GM12878 (cell line): Measurements from ENCODE around the gene FGGY. TPM values are rescaled to one million over a fixed set of nuclear protein-coding genes. Genes with fewer than 3 reads are reported as not detected.

Experiments used
- BACH1 ChIP-seq: fragments of 450-650 bp; IDR thresholded peaks from 2 replicates; pipeline ENCODE4 v1.6.1; 2017; ENCODE audit warnings: mild to moderate bottlenecking, borderline replicate concordance
- CEBPB ChIP-seq, 2 experiments: fragments of 150-350 bp in 1 of 2; IDR thresholded peaks; 2 replicates each; pipeline ENCODE4 v1.6.1; 2012 to 2014; ENCODE audit warnings: low read depth in 2 of 2, low read length in 2 of 2, borderline replicate concordance in 1 of 2, inconsistent platforms in 1 of 2
- DPF2 ChIP-seq: fragments of 450-650 bp; IDR thresholded peaks from 2 replicates; pipeline ENCODE4 v1.6.1; 2017; ENCODE audit warnings: mild to moderate bottlenecking
- HDAC2 ChIP-seq: fragments of 200-600 bp; sonication (generic); IDR thresholded peaks from 2 replicates; pipeline ENCODE4 v1.6.1; 2017
- PAX8 ChIP-seq: fragments of 450-650 bp; IDR thresholded peaks from 2 replicates; pipeline ENCODE4 v1.6.1; 2017; ENCODE audit warnings: mild to moderate bottlenecking, moderate library complexity
- RUNX3 ChIP-seq: IDR thresholded peaks from 2 replicates; pipeline ENCODE4 v1.6.1; 2012; ENCODE audit warnings: low read length, inconsistent platforms
- TCF3 ChIP-seq: IDR thresholded peaks from 2 replicates; pipeline ENCODE4 v1.6.1; 2012; ENCODE audit warnings: low read depth, mild to moderate bottlenecking, low read length, borderline replicate concordance; ENCODE audit not compliant: insufficient read depth
- YBX1 ChIP-seq: fragments of 450-650 bp; IDR thresholded peaks from 2 replicates; pipeline ENCODE4 v1.6.1; 2016; ENCODE audit warnings: antibody characterized with exemption
- polyA plus RNA-seq, 11 experiments: library from polyadenylated mRNA; depleted of rRNA in 4 of 11; unstranded in 6 of 11; stranded (reverse) in 5 of 11; fragments of >200 nt; fragmentation: Nextera tagmentation in 4 of 11; fragmentation: Illumina TruSeq in 1 of 11; extraction: Ambion mirVana in 4 of 11; extraction: Trizol in 1 of 11; gene quantifications; 1 replicate in 1 of 11; 2 replicates in 10 of 11; pipeline versions ENCODE4 v1.2.1 to v1.2.3, GENCODE V29; 2011 to 2016; ENCODE audit warnings: inconsistent platforms in 2 of 11, missing spikeins in 2 of 11, low read depth in 1 of 11
- total RNA-seq, 4 experiments: library from RNA; depleted of rRNA in 3 of 4; stranded (reverse); fragments of >200 nt in 3 of 4; fragmentation: Illumina TruSeq in 1 of 4; extraction: Trizol in 1 of 4; gene quantifications; 2 replicates each; pipeline versions ENCODE4 v1.2.1 to v1.2.3, GENCODE V29; 2013 to 2021
- TF ChIP-seq, protein P1 (sequence below): fragments of 450-650 bp; formaldehyde crosslinking; IDR thresholded peaks from 2 replicates; pipeline ENCODE4 v1.4.0; 2022; ENCODE audit warnings: mild to moderate bottlenecking, moderate library complexity
- TF ChIP-seq, protein P2 (sequence below): fragments of 150-350 bp; IDR thresholded peaks from 2 replicates; pipeline ENCODE4 v1.6.1; 2014; ENCODE audit warnings: mild to moderate bottlenecking, low read depth, low read length
- TF ChIP-seq, protein P3 (sequence below): fragments of 450-650 bp; conservative IDR thresholded peaks from 2 replicates; pipeline ENCODE4 v1.6.1; 2017; ENCODE audit warnings: mild to moderate bottlenecking, moderate library complexity
- TF ChIP-seq, protein P4 (sequence below): fragments of 450-650 bp; IDR thresholded peaks from 2 replicates; pipeline ENCODE4 v1.6.1; 2017; ENCODE audit warnings: mild to moderate bottlenecking, low read depth, inconsistent platforms; ENCODE audit not compliant: poor library complexity, severe bottlenecking

FGGY gene
- total and polyA plus RNA-seq, 10 of the 15 experiments (the other 5 are each of a cell fraction or from before 2014, with no cell fraction given): 6.2 to 11.9 (median 7.5) TPM

DNA sequence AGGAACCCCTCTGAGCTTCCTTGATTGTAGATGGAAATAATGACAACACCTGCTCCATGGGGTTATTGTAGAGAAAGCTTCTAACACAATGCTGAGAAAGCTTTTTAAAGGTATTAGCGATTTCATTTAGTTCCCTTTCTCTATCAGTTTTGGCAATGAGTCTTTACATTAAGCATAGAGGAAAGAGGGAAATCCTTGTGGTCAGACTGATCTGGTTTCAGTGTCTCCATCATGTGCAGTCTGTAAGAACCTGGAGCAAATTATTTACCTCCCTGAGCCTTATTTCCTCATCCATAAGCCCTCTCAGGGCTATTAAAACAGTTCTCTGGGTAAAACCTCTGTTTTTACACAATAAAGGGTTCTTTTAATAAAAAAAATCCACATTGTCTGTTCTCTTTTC, 87.5 kb downstream of the FGGY start (continued):
- TF ChIP-seq, protein P1, sequence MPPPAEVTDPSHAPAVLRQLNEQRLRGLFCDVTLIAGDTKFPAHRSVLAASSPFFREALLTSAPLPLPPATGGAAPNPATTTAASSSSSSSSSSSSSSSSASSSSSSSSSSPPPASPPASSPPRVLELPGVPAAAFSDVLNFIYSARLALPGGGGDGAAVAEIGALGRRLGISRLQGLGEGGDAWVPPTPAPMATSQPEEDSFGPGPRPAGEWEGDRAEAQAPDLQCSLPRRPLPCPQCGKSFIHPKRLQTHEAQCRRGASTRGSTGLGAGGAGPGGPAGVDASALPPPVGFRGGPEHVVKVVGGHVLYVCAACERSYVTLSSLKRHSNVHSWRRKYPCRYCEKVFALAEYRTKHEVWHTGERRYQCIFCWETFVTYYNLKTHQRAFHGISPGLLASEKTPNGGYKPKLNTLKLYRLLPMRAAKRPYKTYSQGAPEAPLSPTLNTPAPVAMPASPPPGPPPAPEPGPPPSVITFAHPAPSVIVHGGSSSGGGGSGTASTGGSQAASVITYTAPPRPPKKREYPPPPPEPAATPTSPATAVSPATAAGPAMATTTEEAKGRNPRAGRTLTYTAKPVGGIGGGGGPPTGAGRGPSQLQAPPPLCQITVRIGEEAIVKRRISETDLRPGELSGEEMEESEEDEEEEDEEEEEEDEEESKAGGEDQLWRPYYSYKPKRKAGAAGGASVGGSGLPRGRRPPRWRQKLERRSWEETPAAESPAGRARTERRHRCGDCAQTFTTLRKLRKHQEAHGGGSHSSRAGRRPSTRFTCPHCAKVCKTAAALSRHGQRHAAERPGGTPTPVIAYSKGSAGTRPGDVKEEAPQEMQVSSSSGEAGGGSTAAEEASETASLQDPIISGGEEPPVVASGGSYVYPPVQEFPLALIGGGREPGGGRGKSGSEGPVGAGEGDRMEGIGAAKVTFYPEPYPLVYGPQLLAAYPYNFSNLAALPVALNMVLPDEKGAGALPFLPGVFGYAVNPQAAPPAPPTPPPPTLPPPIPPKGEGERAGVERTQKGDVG (CRISPR knock-in tag): no peak
- TF ChIP-seq, protein P2, sequence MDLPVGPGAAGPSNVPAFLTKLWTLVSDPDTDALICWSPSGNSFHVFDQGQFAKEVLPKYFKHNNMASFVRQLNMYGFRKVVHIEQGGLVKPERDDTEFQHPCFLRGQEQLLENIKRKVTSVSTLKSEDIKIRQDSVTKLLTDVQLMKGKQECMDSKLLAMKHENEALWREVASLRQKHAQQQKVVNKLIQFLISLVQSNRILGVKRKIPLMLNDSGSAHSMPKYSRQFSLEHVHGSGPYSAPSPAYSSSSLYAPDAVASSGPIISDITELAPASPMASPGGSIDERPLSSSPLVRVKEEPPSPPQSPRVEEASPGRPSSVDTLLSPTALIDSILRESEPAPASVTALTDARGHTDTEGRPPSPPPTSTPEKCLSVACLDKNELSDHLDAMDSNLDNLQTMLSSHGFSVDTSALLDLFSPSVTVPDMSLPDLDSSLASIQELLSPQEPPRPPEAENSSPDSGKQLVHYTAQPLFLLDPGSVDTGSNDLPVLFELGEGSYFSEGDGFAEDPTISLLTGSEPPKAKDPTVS: no peak
- TF ChIP-seq HDAC2 (no peak), PAX8 (no peak), TCF3 (no peak), YBX1 (no peak), DPF2 (no peak), RUNX3 (peak; percentile 54), BACH1 (no peak), CEBPB (IDR thresholded peaks at IDR 0.05; ENCODE audit: borderline replicate concordance in 1 of 2, low read depth in 2 of 2, low read length in 2 of 2) (no peak)
- TF ChIP-seq, protein P3, sequence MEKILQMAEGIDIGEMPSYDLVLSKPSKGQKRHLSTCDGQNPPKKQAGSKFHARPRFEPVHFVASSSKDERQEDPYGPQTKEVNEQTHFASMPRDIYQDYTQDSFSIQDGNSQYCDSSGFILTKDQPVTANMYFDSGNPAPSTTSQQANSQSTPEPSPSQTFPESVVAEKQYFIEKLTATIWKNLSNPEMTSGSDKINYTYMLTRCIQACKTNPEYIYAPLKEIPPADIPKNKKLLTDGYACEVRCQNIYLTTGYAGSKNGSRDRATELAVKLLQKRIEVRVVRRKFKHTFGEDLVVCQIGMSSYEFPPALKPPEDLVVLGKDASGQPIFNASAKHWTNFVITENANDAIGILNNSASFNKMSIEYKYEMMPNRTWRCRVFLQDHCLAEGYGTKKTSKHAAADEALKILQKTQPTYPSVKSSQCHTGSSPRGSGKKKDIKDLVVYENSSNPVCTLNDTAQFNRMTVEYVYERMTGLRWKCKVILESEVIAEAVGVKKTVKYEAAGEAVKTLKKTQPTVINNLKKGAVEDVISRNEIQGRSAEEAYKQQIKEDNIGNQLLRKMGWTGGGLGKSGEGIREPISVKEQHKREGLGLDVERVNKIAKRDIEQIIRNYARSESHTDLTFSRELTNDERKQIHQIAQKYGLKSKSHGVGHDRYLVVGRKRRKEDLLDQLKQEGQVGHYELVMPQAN: no peak
- TF ChIP-seq, protein P4, sequence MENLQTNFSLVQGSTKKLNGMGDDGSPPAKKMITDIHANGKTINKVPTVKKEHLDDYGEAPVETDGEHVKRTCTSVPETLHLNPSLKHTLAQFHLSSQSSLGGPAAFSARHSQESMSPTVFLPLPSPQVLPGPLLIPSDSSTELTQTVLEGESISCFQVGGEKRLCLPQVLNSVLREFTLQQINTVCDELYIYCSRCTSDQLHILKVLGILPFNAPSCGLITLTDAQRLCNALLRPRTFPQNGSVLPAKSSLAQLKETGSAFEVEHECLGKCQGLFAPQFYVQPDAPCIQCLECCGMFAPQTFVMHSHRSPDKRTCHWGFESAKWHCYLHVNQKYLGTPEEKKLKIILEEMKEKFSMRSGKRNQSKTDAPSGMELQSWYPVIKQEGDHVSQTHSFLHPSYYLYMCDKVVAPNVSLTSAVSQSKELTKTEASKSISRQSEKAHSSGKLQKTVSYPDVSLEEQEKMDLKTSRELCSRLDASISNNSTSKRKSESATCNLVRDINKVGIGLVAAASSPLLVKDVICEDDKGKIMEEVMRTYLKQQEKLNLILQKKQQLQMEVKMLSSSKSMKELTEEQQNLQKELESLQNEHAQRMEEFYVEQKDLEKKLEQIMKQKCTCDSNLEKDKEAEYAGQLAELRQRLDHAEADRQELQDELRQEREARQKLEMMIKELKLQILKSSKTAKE: peak; percentile 26
